IMR-90 (cell line): ENCODE data around the gene ACOX3. TPM values are rescaled to one million over a fixed set of nuclear protein-coding genes. Genes with fewer than 3 reads are reported as not detected.
A peak's percentile ranks its signal among the peaks of the same experiment; 100 is the strongest.

Experiments
- ATAC-seq: fragments of 200-7000 bp; cut with Tn5 transposase; 2 replicates; pipeline ENCODE4 v1.9.1; 2020; ENCODE audit warnings: low read depth, mild to moderate bottlenecking, moderate library complexity
- BruUV-seq: library from RNA; stranded (reverse); fragments of 400-500 nt; replicated peaks from 2 replicates; lab custom pipeline; 2021; lab: Mats Ljungman, UMichigan
- CTCF ChIA-PET: fragments of 300-600 bp; formaldehyde crosslinking; extraction: SDS; loops from one replicate; lab custom pipeline; 2021; ENCODE audit warnings: antibody characterized with exemption; lab: Yijun Ruan, JAX
- POLR2A ChIA-PET: fragments of 300-600 bp; sonication (Branson Sonifier 250); formaldehyde crosslinking; loops from one replicate; lab custom pipeline; 2022; ENCODE audit warnings: antibody characterized with exemption; ENCODE audit not compliant: unreplicated experiment; lab: Charles Lee
- DNase-seq: peaks from one replicate; pipeline ENCODE4 v3.0.0; 2013
- H2AFZ ChIP-seq: replicated peaks from 2 replicates; pipeline ENCODE3; 2013; ENCODE audit warnings: low read length, mild to moderate bottlenecking; ENCODE audit not compliant: poor library complexity
- H2AK5ac ChIP-seq: 2 replicates; pipeline ENCODE4 v1.6.1; 2013; ENCODE audit warnings: low read depth, low read length, inconsistent platforms
- H2AK9ac ChIP-seq: replicated peaks from 2 replicates; pipeline ENCODE3; 2013; ENCODE audit warnings: mild to moderate bottlenecking, low read depth, low read length, moderate library complexity; ENCODE audit not compliant: poor library complexity
- H2BK120ac ChIP-seq: 2 replicates; pipeline ENCODE4 v1.6.1; 2013; ENCODE audit warnings: low read depth, low read length, inconsistent platforms
- H2BK15ac ChIP-seq: 3 replicates; pipeline ENCODE4 v1.6.1; 2013; ENCODE audit warnings: low read depth, low read length, inconsistent platforms
- H2BK20ac ChIP-seq: 2 replicates; pipeline ENCODE4 v1.6.1; 2013; ENCODE audit warnings: low read depth, mild to moderate bottlenecking, inconsistent platforms, low read length, moderate library complexity
- H2BK5ac ChIP-seq: 2 replicates; pipeline ENCODE4 v1.6.1; 2013; ENCODE audit warnings: mild to moderate bottlenecking, low read depth, low read length, inconsistent platforms; ENCODE audit not compliant: poor library complexity, severe bottlenecking
- H3K14ac ChIP-seq: replicated peaks from 2 replicates; pipeline ENCODE4 v1.6.1; 2013; ENCODE audit warnings: low read depth, low read length, inconsistent platforms
- H3K18ac ChIP-seq: 2 replicates; pipeline ENCODE4 v1.6.1; 2013; ENCODE audit warnings: low read depth, low read length, control low read depth
- H3K23ac ChIP-seq: 2 replicates; pipeline ENCODE4 v1.6.1; 2013; ENCODE audit warnings: low read depth, low read length, inconsistent platforms
- H3K27ac ChIP-seq: 2 replicates; pipeline ENCODE4 v1.5.1; 2013; ENCODE audit warnings: mild to moderate bottlenecking, control low read depth, low read length; ENCODE audit not compliant: insufficient read depth
- H3K27me3 ChIP-seq: 2 replicates; pipeline ENCODE4 v1.6.1; 2013; ENCODE audit warnings: low read length; ENCODE audit not compliant: control insufficient read depth, insufficient read depth
- H3K36me3 ChIP-seq: 2 replicates; pipeline ENCODE4 v1.6.1; 2013; ENCODE audit warnings: low read length, mixed read lengths; ENCODE audit not compliant: control insufficient read depth, insufficient read depth
- H3K4ac ChIP-seq: 2 replicates; pipeline ENCODE4 v1.6.1; 2013; ENCODE audit warnings: low read depth, low read length, inconsistent platforms
- H3K4me1 ChIP-seq: 2 replicates; pipeline ENCODE4 v1.6.1; 2013; ENCODE audit warnings: low read length, mixed read lengths; ENCODE audit not compliant: control insufficient read depth, insufficient read depth
- H3K4me2 ChIP-seq: 2 replicates; pipeline ENCODE4 v1.6.1; 2013; ENCODE audit warnings: low read depth, mild to moderate bottlenecking, control low read depth, low read length, moderate library complexity
- H3K4me3 ChIP-seq: 2 replicates; pipeline ENCODE4 v1.5.1; 2013; ENCODE audit warnings: low read depth, mild to moderate bottlenecking, control low read depth, low read length, moderate library complexity; ENCODE audit not compliant: insufficient read depth
- H3K56ac ChIP-seq: 2 replicates; pipeline ENCODE4 v1.6.1; 2013; ENCODE audit warnings: low read length, inconsistent platforms; ENCODE audit not compliant: insufficient read depth; ENCODE audit errors: extremely low read depth
- H3K79me1 ChIP-seq, 2 experiments: 2 replicates each; pipeline ENCODE4 v1.6.1; 2013; ENCODE audit warnings: low read length in 2 of 2, inconsistent platforms in 1 of 2, low read depth in 1 of 2
- H3K9ac ChIP-seq: 2 replicates; pipeline ENCODE4 v1.6.1; 2013; ENCODE audit warnings: low read depth, low read length, control low read depth
- H3K9me1 ChIP-seq: 2 replicates; pipeline ENCODE4 v1.6.1; 2013; ENCODE audit warnings: low read length, inconsistent platforms; ENCODE audit not compliant: insufficient read depth
- H3K9me3 ChIP-seq: 2 replicates; pipeline ENCODE4 v1.6.1; 2013; ENCODE audit warnings: low read length; ENCODE audit not compliant: control insufficient read depth, insufficient read depth
- H4K20me1 ChIP-seq: 2 replicates; pipeline ENCODE4 v1.6.1; 2013; ENCODE audit warnings: low read length, inconsistent platforms; ENCODE audit not compliant: insufficient read depth
- H4K5ac ChIP-seq: 2 replicates; pipeline ENCODE4 v1.6.1; 2013; ENCODE audit warnings: mild to moderate bottlenecking, low read depth, low read length, control low read depth
- H4K8ac ChIP-seq, 2 experiments: 2 replicates each; pipeline ENCODE4 v1.6.1; 2013; ENCODE audit warnings: low read depth in 2 of 2, low read length in 2 of 2, control low read depth in 1 of 2, inconsistent platforms in 1 of 2
- H4K91ac ChIP-seq: 2 replicates; pipeline ENCODE4 v1.6.1; 2013; ENCODE audit warnings: low read depth, low read length, inconsistent platforms; ENCODE audit not compliant: insufficient read depth
- BHLHE40 ChIP-seq: fragments of 150-350 bp; IDR thresholded peaks from 2 replicates; pipeline ENCODE4 v1.6.1; 2016; ENCODE audit warnings: mild to moderate bottlenecking, low read depth, low read length
- CEBPB ChIP-seq: IDR thresholded peaks from 2 replicates; pipeline ENCODE4 v1.6.1; 2012; ENCODE audit warnings: low read depth, low read length, improper control_type of control experiment
- ELK1 ChIP-seq: fragments of 150-350 bp; IDR thresholded peaks from 2 replicates; pipeline ENCODE4 v1.6.1; 2016; ENCODE audit warnings: low read depth, mild to moderate bottlenecking, low read length, moderate library complexity, borderline replicate concordance
- RAD21 ChIP-seq: IDR thresholded peaks from 2 replicates; pipeline ENCODE4 v1.6.1; 2012; ENCODE audit warnings: low read length, improper control_type of control experiment
- RFX5 ChIP-seq: IDR thresholded peaks from 2 replicates; pipeline ENCODE4 v1.8.0; 2012; ENCODE audit warnings: low read depth, mild to moderate bottlenecking, low read length, moderate library complexity
- WGBS, 2 experiments: methylation state at CpG; one replicate each; pipeline versions ENCODE4 v1.1.5 to v1.1.7; 2013; ENCODE audit warnings: missing lambda C conversion rate in 2 of 2; ENCODE audit not compliant: insufficient read length in 1 of 2; ENCODE audit errors: extremely low coverage in 2 of 2; 5-methylcytosine and 5-hydroxymethylcytosine counted together
- dilution Hi-C: fragments of 300-500 bp; cut with HindIII; formaldehyde crosslinking; loops from one replicate; pipeline ENCODE4 v1.14.3; 2018; ENCODE audit warnings: low sequenced_read_pairs; ENCODE audit not compliant: unreplicated experiment
- in situ Hi-C: fragments of 300-500 bp; cut with MboI; formaldehyde crosslinking; loops from 3 replicates; pipeline ENCODE4 v1.14.3; 2019; ENCODE audit warnings: low sequenced_read_pairs, inconsistent platforms, mixed read lengths
- intact Hi-C: fragments of 100-400 bp; cut with micrococcal nuclease; formaldehyde crosslinking; loops from 2 replicates; pipeline ENCODE4 v1.10.0; 2022
- polyA plus RNA-seq, 3 experiments: library from polyadenylated mRNA; depleted of rRNA; stranded (reverse); fragments of >200 nt; gene quantifications; 2 replicates each; pipeline ENCODE4 v1.2.3, GENCODE V29; 2012; ENCODE audit warnings: low replicate concordance in 1 of 3
- total RNA-seq: library from RNA; depleted of rRNA; stranded (reverse); fragments of >200 nt; gene quantifications from 2 replicates; pipeline ENCODE4 v1.2.3, GENCODE V29; 2012

The ACOX3 gene
- total and polyA plus RNA-seq, 2 of the 4 experiments (the other 2 are of a cell fraction) = 15.2 to 25.8 TPM

- Histone ChIP-seq H3K4me2 (no peak overlapping the region), H3K27ac (no peak overlapping the region), H3K23ac (no peak overlapping the region), H4K20me1 (peaks cover 4% of the 10 kb centered on the region; the same call in 1 of the 2 replicates), H2AFZ (no peak overlapping the region), H2AK9ac (peak overlapping the region; percentile 46), H3K9ac (no peak overlapping the region), H2BK120ac (no peak overlapping the region), H4K91ac (no peak overlapping the region), H3K9me1 (no peaks in the 10 kb centered on the region), H4K8ac (no peak overlapping the region), H3K4me3 (no peak overlapping the region), H3K36me3 (peaks cover 37% of the 10 kb centered on the region), H4K5ac (no peak overlapping the region), H3K9me3 (no peaks in the 10 kb centered on the region), H2BK20ac (no peak overlapping the region), H3K4me1 (no peaks in the 10 kb centered on the region; the same call in 1 of the 2 replicates), H3K27me3 (no peaks in the 10 kb centered on the region), H2BK15ac (no peak overlapping the region), H3K56ac (no peak overlapping the region), H2BK5ac (no peak overlapping the region), H3K14ac (no peak overlapping the region), H3K4ac (no peak overlapping the region), H2AK5ac (no peak overlapping the region), H3K79me1 (0 out of 4 replicates have a peak, but pooled peaks cover 0 to 3% of the 10 kb centered on the region in 2 experiments), H3K18ac (no peak overlapping the region)
- WGBS, 2 experiments = 92% methylated on average over 16 of the region's 31 CpGs; no CpG with 5 or more reads in 1 of the 2 experiments
- intact Hi-C loops (no loop called here), dilution Hi-C loops (no loop called here), in situ Hi-C loops (no loop called here)
- BruUV-seq = no TSS peak
- DNase-seq (no peak), ATAC-seq (no peak)
- POLR2A ChIA-PET = no interaction called here
- TF ChIP-seq BHLHE40 (no peak), ELK1 (no peak), RFX5 (no peak), RAD21 (no peak), CEBPB (no peak)
- CTCF ChIA-PET = no interaction called here
These were observed 25.4 kb upstream of the ACOX3 start for GRCh38 chr4:8465615-8466611.
